ENCODE data around the gene VEZF1.
A peak's percentile ranks its signal among the peaks of the same experiment; 100 is the strongest.

VEZF1 gene

DNA sequence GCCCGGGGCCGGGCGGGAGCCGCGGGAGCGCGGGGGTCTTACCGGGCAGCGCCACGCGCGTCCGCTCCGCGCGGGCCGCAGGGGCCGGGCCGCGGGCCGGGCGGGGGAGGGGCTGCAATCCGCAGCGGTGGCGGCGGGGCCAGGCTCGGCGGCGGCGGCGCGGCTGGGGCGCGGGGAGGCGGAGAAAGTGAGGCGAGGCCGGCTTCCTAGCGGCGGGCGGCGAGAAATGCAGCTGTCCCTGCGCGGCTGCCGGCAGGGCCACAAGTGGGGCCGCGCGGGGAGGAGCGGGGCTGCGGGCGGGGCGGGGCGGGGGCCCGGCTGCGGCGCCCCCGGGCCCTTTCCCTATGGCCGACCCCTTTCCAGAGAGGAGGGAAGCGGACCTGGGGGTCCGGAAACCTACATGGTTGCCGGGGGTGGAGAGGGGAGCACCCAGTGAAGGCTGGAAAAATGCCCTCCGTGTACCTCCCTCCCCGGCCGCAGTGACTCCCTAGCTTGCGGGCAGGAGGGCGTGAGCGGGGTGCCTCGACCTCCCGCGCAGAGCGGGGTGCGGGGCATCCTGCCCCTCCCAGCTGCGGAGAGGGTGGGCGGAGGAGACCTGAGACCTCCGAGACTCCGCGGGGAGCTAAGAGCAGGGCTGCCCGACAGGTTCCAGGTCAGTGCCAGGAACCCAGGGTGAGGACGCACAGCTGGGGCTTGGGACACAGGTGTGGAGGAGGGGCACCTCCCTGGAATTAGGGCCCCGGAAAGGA lies 32.7 kb downstream of the VEZF1 start, which contains the start of gene CUEDC1:
CUEDC1 (minus strand) TSS at position 230 of the 749 bp plus-strand sequence. CDS start 69,848 bp downstream, outside the sequence.
- peak; percentile 54 for DNase-seq (ENCODE audit: low read depth)
- TF ChIP-seq CTCF (IDR thresholded peaks at IDR 0.05; ENCODE audit: insufficient read depth, low read depth, low read length, missing control alignments): peak; percentile 34
- peak within 1 kb of the TSS; percentile 48 for H3K4me3 ChIP-seq (ENCODE audit: low read depth, low read length)

DNA sequence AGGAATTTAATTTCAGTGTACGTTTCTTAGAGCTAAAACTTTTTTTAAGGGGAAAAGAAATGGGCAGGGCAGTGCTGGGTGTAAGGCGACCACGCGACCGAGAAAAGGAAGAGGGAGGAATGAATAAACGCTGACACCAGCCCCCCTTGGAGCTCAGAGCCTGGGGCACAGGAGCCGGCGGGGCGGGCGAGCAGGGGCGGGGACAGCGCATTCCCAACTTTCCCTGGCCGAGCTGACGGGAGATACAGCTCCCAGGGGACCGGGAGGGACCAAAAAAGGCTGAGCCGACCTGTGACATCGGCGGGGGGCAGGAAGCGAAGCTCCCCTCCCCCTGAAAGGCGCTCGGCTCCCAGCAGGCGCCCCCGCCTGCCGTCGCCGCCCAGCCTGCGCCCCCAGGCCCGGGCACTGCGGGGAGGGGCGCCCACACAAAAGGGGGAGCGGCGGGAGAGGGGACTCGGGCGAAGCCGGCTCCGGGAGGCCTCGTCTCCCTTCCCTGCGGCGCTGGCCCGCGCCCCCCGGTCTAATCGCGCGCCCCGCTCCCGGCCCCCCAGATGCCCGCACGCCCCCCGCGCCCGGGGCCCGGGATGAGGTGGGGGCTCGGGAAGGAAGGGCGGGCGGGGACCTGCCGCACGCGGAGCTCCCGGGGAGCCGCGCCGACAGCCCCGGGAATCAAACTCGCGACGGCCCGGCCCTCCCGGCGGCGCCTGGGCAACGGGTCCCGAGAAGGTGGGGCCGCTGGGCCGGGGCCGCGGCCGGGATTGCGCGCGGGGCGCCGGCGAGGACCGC lies 33.5 kb downstream of the VEZF1 start:
- H3K4me3 ChIP-seq (ENCODE audit: low read depth, low read length): peak overlapping the region; percentile 25; the same call in 1 of the 2 replicates
- no peak for TF ChIP-seq CTCF (IDR thresholded peaks at IDR 0.05; ENCODE audit: insufficient read depth, low read depth, low read length, missing control alignments)
- DNase-seq (ENCODE audit: low read depth): no peak

- no peak for DNase-seq (ENCODE audit: low read depth)
- TF ChIP-seq CTCF (IDR thresholded peaks at IDR 0.05; ENCODE audit: insufficient read depth, low read depth, low read length, missing control alignments): no peak
- H3K4me3 ChIP-seq (ENCODE audit: low read depth, low read length): no peak overlapping the region
These were observed 34.2 kb downstream of the VEZF1 start for GRCh38 chr17:57953705-57954396.

- no peak for TF ChIP-seq CTCF (IDR thresholded peaks at IDR 0.05; ENCODE audit: insufficient read depth, low read depth, low read length, missing control alignments)
- H3K4me3 ChIP-seq (ENCODE audit: low read depth, low read length): no peak overlapping the region
- DNase-seq (ENCODE audit: low read depth): no peak
These were observed 34.8 kb downstream of the VEZF1 start for GRCh38 chr17:57953219-57953618.

DNA sequence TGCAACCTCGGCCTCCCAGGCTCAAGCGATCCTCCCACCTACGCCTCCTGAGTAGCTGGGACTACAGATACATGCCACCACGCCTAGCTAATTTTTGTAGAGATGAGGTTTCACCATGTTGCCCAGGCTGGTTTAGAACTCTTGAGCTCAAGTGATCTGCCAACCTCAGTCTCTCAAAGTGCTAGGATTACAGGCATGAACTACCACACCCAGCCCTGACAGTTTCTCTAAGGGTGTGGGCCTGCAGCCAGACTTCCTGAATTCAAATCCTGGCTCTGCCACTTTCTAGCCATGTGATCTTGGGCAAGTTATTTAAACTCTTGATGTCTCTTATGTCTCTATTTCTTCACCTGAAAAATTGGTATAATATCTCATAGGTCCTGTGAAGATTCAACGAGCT lies 38.4 kb downstream of the VEZF1 start:
- no peak for TF ChIP-seq CTCF (IDR thresholded peaks at IDR 0.05; ENCODE audit: insufficient read depth, low read depth, low read length, missing control alignments)
- no peak for DNase-seq (ENCODE audit: low read depth)
- H3K4me3 ChIP-seq (ENCODE audit: low read depth, low read length): no peak overlapping the region

DNA sequence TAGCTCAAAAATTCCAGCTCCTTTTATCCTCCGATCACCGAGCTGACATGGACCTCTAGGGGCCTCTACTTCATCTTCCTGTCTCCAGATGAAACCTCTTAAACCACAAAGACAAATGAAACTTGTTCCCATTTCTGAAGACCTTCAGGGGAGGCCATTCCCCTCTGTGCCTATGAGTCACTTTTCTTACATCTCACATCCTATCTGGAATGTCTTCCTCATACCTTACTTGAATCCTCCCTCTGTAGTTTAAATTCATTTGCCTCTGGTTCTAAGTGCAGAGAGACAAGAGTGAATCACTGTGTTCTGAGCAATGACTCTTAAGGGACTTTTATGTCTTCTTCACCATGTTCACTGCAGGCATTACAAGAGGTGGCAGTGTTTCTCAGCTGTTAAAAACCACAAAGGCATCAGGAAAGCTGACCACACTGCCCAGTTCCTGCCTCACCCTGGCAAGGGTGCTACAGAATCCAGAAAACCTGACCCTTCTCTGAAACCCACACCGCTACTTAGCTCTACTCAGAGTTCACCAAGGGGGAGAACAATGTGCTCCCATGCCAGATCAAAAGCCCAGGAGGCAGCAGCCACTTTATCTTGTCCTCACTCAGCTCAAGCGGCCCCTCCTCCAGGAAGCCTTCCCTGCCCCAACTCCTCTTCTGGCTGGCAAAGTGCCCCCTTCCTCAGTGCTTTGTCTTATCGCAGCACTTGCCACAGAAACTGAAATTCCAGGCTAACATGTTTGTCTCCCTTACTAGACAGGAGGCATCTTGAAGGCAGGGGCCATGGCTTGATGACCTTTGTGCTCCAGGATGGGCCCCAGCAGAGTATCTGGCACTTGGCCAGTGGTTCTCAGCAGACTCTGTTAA lies 39.3 kb downstream of the VEZF1 start:
- DNase-seq (ENCODE audit: low read depth): peak; percentile 42
- no peak for TF ChIP-seq CTCF (IDR thresholded peaks at IDR 0.05; ENCODE audit: insufficient read depth, low read depth, low read length, missing control alignments)
- H3K4me3 ChIP-seq (ENCODE audit: low read depth, low read length): no peak overlapping the region
